Liver (tissue), 9 donors: ENCODE data around the gene CAP2. TPM values are rescaled to one million over a fixed set of nuclear protein-coding genes. Genes with fewer than 3 reads are reported as not detected.

Experiments used
- DNase-seq: peaks from one replicate; pipeline ENCODE4 v3.0.0-alpha.2; 2017; ENCODE audit warnings: low spot score
- H3K27ac ChIP-seq, 2 donors: one replicate each; pipeline ENCODE4 v1.7.0; 2013; ENCODE audit warnings: inconsistent platforms in 2 of 2, low read length in 2 of 2, control low read depth in 1 of 2, low read depth in 1 of 2, mild to moderate bottlenecking in 1 of 2
- H3K27me3 ChIP-seq, 4 donors: one replicate each; pipeline versions ENCODE4 v1.6.1 to v1.7.0; 2013; ENCODE audit warnings: low read length in 3 of 4, inconsistent platforms in 1 of 4, mild to moderate bottlenecking in 1 of 4, moderate library complexity in 1 of 4; ENCODE audit not compliant: control insufficient read depth in 4 of 4, insufficient read depth in 4 of 4
- H3K36me3 ChIP-seq, 4 donors: one replicate each; pipeline versions ENCODE4 v1.6.1 to v1.7.0; 2013; ENCODE audit warnings: low read length in 3 of 4, mild to moderate bottlenecking in 3 of 4, low read depth in 1 of 4, moderate library complexity in 1 of 4; ENCODE audit not compliant: control insufficient read depth in 4 of 4, insufficient read depth in 3 of 4
- H3K4me1 ChIP-seq, 4 donors: one replicate each; pipeline versions ENCODE4 v1.6.1 to v1.7.0; 2013; ENCODE audit warnings: low read length in 3 of 4, mild to moderate bottlenecking in 3 of 4, moderate library complexity in 1 of 4; ENCODE audit not compliant: control insufficient read depth in 4 of 4, insufficient read depth in 4 of 4
- H3K4me3 ChIP-seq, 3 donors: one replicate each; pipeline versions ENCODE4 v1.6.1 to v1.7.0; 2013; ENCODE audit warnings: low read length in 3 of 3, control low read depth in 1 of 3, low read depth in 1 of 3, mild to moderate bottlenecking in 1 of 3
- H3K9ac ChIP-seq, 2 donors: one replicate each; pipeline ENCODE4 v1.7.0; 2013; ENCODE audit warnings: low read length in 2 of 2, mild to moderate bottlenecking in 2 of 2, moderate library complexity in 2 of 2, control low read depth in 1 of 2, low read depth in 1 of 2
- H3K9me3 ChIP-seq, 4 donors: one replicate each; pipeline versions ENCODE4 v1.6.1 to v1.7.0; 2013; ENCODE audit warnings: low read length in 3 of 4; ENCODE audit not compliant: control insufficient read depth in 4 of 4
- EGR1 ChIP-seq, 2 donors: IDR thresholded peaks; 2 replicates each; pipeline ENCODE4 v1.6.1; 2016 to 2018; ENCODE audit warnings: antibody characterized with exemption in 2 of 2, low read depth in 2 of 2
- FOXA2 ChIP-seq: IDR thresholded peaks from 2 replicates; pipeline ENCODE4 v1.6.1; 2016; ENCODE audit warnings: antibody characterized with exemption
- HNF4G ChIP-seq: IDR thresholded peaks from 2 replicates; pipeline ENCODE4 v1.6.1; 2016; ENCODE audit warnings: antibody characterized with exemption
- JUND ChIP-seq, 2 donors: IDR thresholded peaks; 2 replicates each; pipeline ENCODE4 v1.6.1; 2016; ENCODE audit warnings: antibody characterized with exemption in 2 of 2
- MAX ChIP-seq: IDR thresholded peaks from 2 replicates; pipeline ENCODE4 v1.6.1; 2016; ENCODE audit warnings: antibody characterized with exemption
- NR2F2 ChIP-seq: IDR thresholded peaks from 2 replicates; pipeline ENCODE4 v1.6.1; 2016; ENCODE audit warnings: antibody characterized with exemption
- RAD21 ChIP-seq, 2 donors: IDR thresholded peaks; 2 replicates each; pipeline ENCODE4 v1.6.1; 2016; ENCODE audit warnings: antibody characterized with exemption in 2 of 2, mild to moderate bottlenecking in 2 of 2
- RXRA ChIP-seq, 2 donors: IDR thresholded peaks; 2 replicates each; pipeline ENCODE4 v1.6.1; 2017 to 2018; ENCODE audit warnings: antibody characterized with exemption in 2 of 2, mild to moderate bottlenecking in 1 of 2
- SP1 ChIP-seq: IDR thresholded peaks from 2 replicates; pipeline ENCODE4 v1.6.1; 2018; ENCODE audit warnings: antibody characterized with exemption, mild to moderate bottlenecking
- TAF1 ChIP-seq: conservative IDR thresholded peaks from 2 replicates; pipeline ENCODE4 v1.6.1; 2016; ENCODE audit warnings: antibody characterized with exemption, mild to moderate bottlenecking
- YY1 ChIP-seq: IDR thresholded peaks from 2 replicates; pipeline ENCODE4 v1.6.1; 2016; ENCODE audit warnings: antibody characterized with exemption, mild to moderate bottlenecking
- ZBTB33 ChIP-seq: IDR thresholded peaks from 2 replicates; pipeline ENCODE4 v1.6.1; 2016; ENCODE audit warnings: antibody characterized with exemption
- WGBS: extraction: QIAGEN DNeasy Blood & Tissue Kit; methylation state at CpG from one replicate; pipeline ENCODE4 v1.1.7; 2013; 5-methylcytosine and 5-hydroxymethylcytosine counted together
- polyA plus RNA-seq, 2 donors: library from polyadenylated mRNA; stranded (reverse) in 1 of 2; unstranded in 1 of 2; fragments of 200-250 nt in 1 of 2; fragments of >200 nt in 1 of 2; fragmentation: Nextera tagmentation in 1 of 2; extraction: Ambion mirVana in 1 of 2; gene quantifications; one replicate each; pipeline versions ENCODE4 v1.2.1 to v1.2.3, GENCODE V29; 2013 to 2015
- total RNA-seq, 2 donors: library from RNA; depleted of rRNA; stranded (reverse); fragments of >200 nt; gene quantifications; one replicate each; pipeline ENCODE4 v1.2.3, GENCODE V29; 2014
- TF ChIP-seq, protein P1 (sequence below): IDR thresholded peaks from 2 replicates; pipeline ENCODE4 v1.6.1; 2016; ENCODE audit warnings: antibody characterized with exemption
- TF ChIP-seq, protein P2 (sequence below): fragments of 150-350 bp; IDR thresholded peaks from 2 replicates; pipeline ENCODE4 v1.5.1; 2017; ENCODE audit warnings: improper control_type of control experiment, low read depth, low read length; ENCODE audit not compliant: missing input control
- donor health status: healthy.
- donor health status: healthy.
- donor health status: healthy.
- donor health status: healthy.
- donor health status: healthy.

CAP2 gene
- total and polyA plus RNA-seq, 4 donors: 1.2 to 6.4 (median 2.5) TPM

GRCh38 chr6:17493286-17493685 lies 99.9 kb downstream of the CAP2 start:
- TF ChIP-seq YY1 (no peak), JUND (IDR thresholded peaks at IDR 0.05) (no peak), EGR1 (IDR thresholded peaks at IDR 0.05; ENCODE audit: low read depth in 2 of 2) (no peak), RXRA (IDR thresholded peaks at IDR 0.05) (no peak), TAF1 (no peak), NR2F2 (no peak), SP1 (no peak)
- TF ChIP-seq, protein P1, sequence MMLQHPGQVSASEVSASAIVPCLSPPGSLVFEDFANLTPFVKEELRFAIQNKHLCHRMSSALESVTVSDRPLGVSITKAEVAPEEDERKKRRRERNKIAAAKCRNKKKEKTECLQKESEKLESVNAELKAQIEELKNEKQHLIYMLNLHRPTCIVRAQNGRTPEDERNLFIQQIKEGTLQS: no peak
- TF ChIP-seq, protein P2, sequence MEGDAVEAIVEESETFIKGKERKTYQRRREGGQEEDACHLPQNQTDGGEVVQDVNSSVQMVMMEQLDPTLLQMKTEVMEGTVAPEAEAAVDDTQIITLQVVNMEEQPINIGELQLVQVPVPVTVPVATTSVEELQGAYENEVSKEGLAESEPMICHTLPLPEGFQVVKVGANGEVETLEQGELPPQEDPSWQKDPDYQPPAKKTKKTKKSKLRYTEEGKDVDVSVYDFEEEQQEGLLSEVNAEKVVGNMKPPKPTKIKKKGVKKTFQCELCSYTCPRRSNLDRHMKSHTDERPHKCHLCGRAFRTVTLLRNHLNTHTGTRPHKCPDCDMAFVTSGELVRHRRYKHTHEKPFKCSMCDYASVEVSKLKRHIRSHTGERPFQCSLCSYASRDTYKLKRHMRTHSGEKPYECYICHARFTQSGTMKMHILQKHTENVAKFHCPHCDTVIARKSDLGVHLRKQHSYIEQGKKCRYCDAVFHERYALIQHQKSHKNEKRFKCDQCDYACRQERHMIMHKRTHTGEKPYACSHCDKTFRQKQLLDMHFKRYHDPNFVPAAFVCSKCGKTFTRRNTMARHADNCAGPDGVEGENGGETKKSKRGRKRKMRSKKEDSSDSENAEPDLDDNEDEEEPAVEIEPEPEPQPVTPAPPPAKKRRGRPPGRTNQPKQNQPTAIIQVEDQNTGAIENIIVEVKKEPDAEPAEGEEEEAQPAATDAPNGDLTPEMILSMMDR: no peak
- Histone ChIP-seq H3K9ac (no peak overlapping the region), H3K4me3 (no peak overlapping the region), H3K4me1 (peaks cover 0 to 8% (median 3%) of the 10 kb centered on the region in 4 donors), H3K36me3 (no peaks in the 10 kb centered on the region), H3K27me3 (no peaks in the 10 kb centered on the region), H3K9me3 (no peaks in the 10 kb centered on the region), H3K27ac (no peak overlapping the region)
- no peak for DNase-seq
- WGBS: 89% methylated on average over 2 of the region's 2 CpGs

DNA sequence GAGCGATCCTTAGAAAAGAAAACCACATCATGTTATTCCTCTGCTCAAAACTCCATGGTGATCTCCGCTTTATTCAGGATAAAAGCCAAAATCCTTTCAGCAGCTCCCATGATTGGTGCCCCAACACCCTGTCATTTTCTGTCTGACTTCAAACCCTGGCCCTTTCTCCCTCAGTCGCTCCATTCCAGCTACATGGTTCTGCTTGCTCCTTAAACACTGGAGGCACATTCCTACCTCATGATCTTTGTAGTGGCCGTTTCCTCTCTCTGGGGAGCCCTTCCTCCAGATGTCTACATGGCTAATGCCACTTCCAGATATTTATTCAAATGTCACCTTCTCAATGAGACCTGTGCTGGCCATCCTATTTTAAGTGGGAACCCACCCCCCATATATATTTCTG lies 100.8 kb downstream of the CAP2 start:
- Histone ChIP-seq H3K27ac (no peak overlapping the region), H3K4me3 (no peak overlapping the region), H3K9me3 (no peaks in the 10 kb centered on the region), H3K27me3 (no peaks in the 10 kb centered on the region), H3K9ac (no peak overlapping the region), H3K36me3 (no peaks in the 10 kb centered on the region), H3K4me1 (peaks cover 0 to 8% (median 3%) of the 10 kb centered on the region in 4 donors)
- TF ChIP-seq, protein P1: no peak
- TF ChIP-seq YY1 (no peak), EGR1 (IDR thresholded peaks at IDR 0.05; ENCODE audit: low read depth in 2 of 2) (no peak), HNF4G (no peak), MAX (no peak), RAD21 (IDR thresholded peaks at IDR 0.05) (no peak), ZBTB33 (no peak)
- DNase-seq: no peak
- WGBS: 94% methylated on average over 4 of the region's 4 CpGs

DNA sequence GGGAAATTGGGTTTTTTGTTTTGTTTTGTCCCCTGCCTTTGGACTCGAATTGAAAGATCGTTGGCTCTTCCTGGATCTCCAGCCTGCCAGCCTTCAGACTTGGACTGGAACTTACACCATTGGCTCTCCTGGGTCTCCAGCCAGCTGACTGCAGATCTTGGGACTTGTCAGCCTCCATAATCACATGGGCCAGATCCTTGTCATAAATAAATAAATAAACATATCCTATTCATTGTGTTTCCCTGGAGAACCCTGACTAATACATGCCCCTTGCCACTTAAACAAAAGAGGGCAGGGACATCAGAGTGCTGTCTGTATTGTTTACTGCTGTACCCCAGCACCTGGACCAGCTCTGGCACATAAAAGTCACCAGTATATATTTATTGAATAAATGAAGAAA lies 101.5 kb downstream of the CAP2 start:
- Histone ChIP-seq H3K27ac (no peak overlapping the region), H3K9ac (no peak overlapping the region), H3K4me1 (peaks cover 0 to 8% (median 3%) of the 10 kb centered on the region in 4 donors), H3K36me3 (no peaks in the 10 kb centered on the region), H3K27me3 (no peaks in the 10 kb centered on the region), H3K9me3 (no peaks in the 10 kb centered on the region), H3K4me3 (no peak overlapping the region)
- TF ChIP-seq SP1: no peak
- no peak for TF ChIP-seq FOXA2
- TF ChIP-seq, protein P2: no peak
- WGBS: 96% methylated on average over 2 of the region's 2 CpGs
- no peak for DNase-seq
